ENCODE results near the gene SNUPN. TPM values are rescaled to one million over a fixed set of nuclear protein-coding genes. Genes with fewer than 3 reads are reported as not detected.

The SNUPN gene
- total and polyA plus RNA-seq, 2 donors (not counting 1 experiment from before 2014, with no cell fraction given), result 10.5 to 23.5 TPM

DNA sequence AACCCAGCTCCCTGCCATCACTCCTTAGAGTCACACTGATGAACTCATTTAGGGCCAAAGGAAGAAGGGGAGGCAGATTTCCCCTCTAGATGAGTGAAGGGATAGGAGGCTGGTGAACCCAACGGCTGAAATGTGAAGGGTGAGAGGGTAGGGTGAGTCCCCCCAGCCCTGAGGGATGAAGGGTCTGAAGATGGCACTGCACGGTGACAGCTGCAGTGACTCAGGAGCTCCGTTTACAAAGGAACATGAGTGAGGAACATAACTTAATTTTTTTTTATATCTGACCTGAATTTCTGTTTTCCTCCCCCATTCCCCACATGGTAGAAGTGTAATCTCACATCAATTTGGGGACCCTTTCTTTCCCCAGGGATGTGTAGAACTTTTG is 36.2 kb upstream of the SNUPN start:
- TF ChIP-seq, protein P1, sequence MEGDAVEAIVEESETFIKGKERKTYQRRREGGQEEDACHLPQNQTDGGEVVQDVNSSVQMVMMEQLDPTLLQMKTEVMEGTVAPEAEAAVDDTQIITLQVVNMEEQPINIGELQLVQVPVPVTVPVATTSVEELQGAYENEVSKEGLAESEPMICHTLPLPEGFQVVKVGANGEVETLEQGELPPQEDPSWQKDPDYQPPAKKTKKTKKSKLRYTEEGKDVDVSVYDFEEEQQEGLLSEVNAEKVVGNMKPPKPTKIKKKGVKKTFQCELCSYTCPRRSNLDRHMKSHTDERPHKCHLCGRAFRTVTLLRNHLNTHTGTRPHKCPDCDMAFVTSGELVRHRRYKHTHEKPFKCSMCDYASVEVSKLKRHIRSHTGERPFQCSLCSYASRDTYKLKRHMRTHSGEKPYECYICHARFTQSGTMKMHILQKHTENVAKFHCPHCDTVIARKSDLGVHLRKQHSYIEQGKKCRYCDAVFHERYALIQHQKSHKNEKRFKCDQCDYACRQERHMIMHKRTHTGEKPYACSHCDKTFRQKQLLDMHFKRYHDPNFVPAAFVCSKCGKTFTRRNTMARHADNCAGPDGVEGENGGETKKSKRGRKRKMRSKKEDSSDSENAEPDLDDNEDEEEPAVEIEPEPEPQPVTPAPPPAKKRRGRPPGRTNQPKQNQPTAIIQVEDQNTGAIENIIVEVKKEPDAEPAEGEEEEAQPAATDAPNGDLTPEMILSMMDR (IDR thresholded peaks at IDR 0.05), result no peak

DNA sequence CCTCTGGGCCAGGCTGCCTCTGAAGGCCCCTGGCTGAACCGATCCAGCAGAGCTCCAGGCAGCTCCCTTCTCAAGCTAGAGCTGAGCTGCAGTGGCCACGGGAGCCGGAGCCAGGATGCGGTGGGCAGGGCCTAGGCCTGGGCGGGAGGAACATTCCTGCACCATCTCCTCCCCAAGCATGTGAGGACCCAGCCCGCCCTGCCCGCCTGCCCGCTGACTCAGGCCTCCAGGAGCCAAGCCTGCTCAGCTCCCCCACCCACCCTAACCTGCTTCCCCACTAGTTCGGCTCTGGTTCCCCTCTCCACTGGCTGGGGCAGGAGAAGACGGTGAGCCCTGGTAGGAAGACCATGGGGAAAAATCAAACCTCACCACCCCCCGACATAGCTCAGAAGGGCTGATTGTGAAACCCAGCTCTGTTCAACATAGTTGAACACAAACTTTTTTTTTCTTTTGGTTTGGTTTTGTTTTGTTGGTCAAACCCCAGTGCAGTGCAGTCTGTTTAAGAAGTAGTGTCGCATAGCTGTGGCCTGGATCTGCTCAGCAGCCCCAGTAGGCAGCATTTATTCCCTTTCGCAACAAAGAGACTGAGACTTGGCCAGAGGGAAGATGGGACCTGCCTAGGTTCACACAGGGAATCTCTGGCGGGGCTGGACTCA is 35.7 kb upstream of the SNUPN start:
- Mint-ChIP-seq H3K27ac (no peak overlapping the region), H3K9me3 (ENCODE audit: insufficient read depth) (no peaks in the 10 kb centered on the region), H3K4me1 (no peaks in the 10 kb centered on the region), H3K4me3 (no peak overlapping the region), H3K27me3 (peaks cover 11% of the 10 kb centered on the region)
- no peak for DNase-seq
- Histone ChIP-seq H3K9ac (ENCODE audit: low read length) (no peak overlapping the region), H3K4me3 (ENCODE audit: control extremely low read depth in 1 of 5, extremely low read depth in 1 of 5, insufficient read depth in 1 of 5, low read depth in 2 of 5, low read length in 4 of 5) (no peak overlapping the region), H3K36me3 (replicated peaks in 1 of 2; ENCODE audit: control extremely low read depth in 1 of 2, control insufficient read depth in 1 of 2, extremely low read depth in 1 of 2, insufficient read depth in 2 of 2, low read length in 1 of 2) (no peaks in the 10 kb centered on the region), H4K20me1 (ENCODE audit: control insufficient read depth, insufficient read depth, low read length, poor library complexity, severe bottlenecking) (no peaks in the 10 kb centered on the region), H3K27me3 (replicated peaks in 1 of 4; ENCODE audit: control extremely low read depth in 1 of 4, control insufficient read depth in 3 of 4, insufficient read depth in 4 of 4, low read length in 3 of 4) (no peaks in the 10 kb centered on the region), H3K27ac (ENCODE audit: low read length in 2 of 2) (no peak overlapping the region), H3K4me2 (replicated peaks; ENCODE audit: low read depth, low read length, poor library complexity, severe bottlenecking) (no peak overlapping the region), H3K4me1 (ENCODE audit: control insufficient read depth in 2 of 2, insufficient read depth in 2 of 2, low read length in 2 of 2) (no peaks in the 10 kb centered on the region), H2AFZ (ENCODE audit: insufficient read depth, low read depth, low read length, poor library complexity, severe bottlenecking) (no peak overlapping the region), H3K79me2 (ENCODE audit: control insufficient read depth, insufficient read depth, low read length) (no peaks in the 10 kb centered on the region), H3K9me3 (ENCODE audit: control extremely low read depth in 1 of 3, control insufficient read depth in 2 of 3, insufficient read depth in 1 of 3, low read length in 2 of 3) (no peaks in the 10 kb centered on the region)
- no peak for TF ChIP-seq EZH2 (IDR thresholded peaks at IDR 0.05; ENCODE audit: borderline replicate concordance, insufficient read depth, low read depth, low read length, poor library complexity, severe bottlenecking)
- TF ChIP-seq, protein P1 (IDR thresholded peaks at IDR 0.05), result no peak
- CTCF ChIA-PET, result no interaction called here
- ATAC-seq (ENCODE audit: low read depth), result no peak
- WGBS (ENCODE audit: insufficient coverage), result 95% methylated on average over 8 of the region's 14 CpGs
- intact Hi-C loops (cut with micrococcal nuclease), result no loop called here
- POLR2A ChIA-PET, result no interaction called here

More for the DNA sequence above, 36.2 kb upstream of the SNUPN start:
- Histone ChIP-seq H4K20me1 (ENCODE audit: control insufficient read depth, insufficient read depth, low read length, poor library complexity, severe bottlenecking) (no peaks in the 10 kb centered on the region), H3K27me3 (replicated peaks in 1 of 4; ENCODE audit: control extremely low read depth in 1 of 4, control insufficient read depth in 3 of 4, insufficient read depth in 4 of 4, low read length in 3 of 4) (no peaks in the 10 kb centered on the region), H2AFZ (ENCODE audit: insufficient read depth, low read depth, low read length, poor library complexity, severe bottlenecking) (no peak overlapping the region), H3K9ac (ENCODE audit: low read length) (no peak overlapping the region), H3K4me1 (ENCODE audit: control insufficient read depth in 2 of 2, insufficient read depth in 2 of 2, low read length in 2 of 2) (no peaks in the 10 kb centered on the region), H3K36me3 (replicated peaks in 1 of 2; ENCODE audit: control extremely low read depth in 1 of 2, control insufficient read depth in 1 of 2, extremely low read depth in 1 of 2, insufficient read depth in 2 of 2, low read length in 1 of 2) (no peaks in the 10 kb centered on the region), H3K4me3 (ENCODE audit: control extremely low read depth in 1 of 5, extremely low read depth in 1 of 5, insufficient read depth in 1 of 5, low read depth in 2 of 5, low read length in 4 of 5) (no peak overlapping the region), H3K4me2 (replicated peaks; ENCODE audit: low read depth, low read length, poor library complexity, severe bottlenecking) (no peak overlapping the region), H3K9me3 (ENCODE audit: control extremely low read depth in 1 of 3, control insufficient read depth in 2 of 3, insufficient read depth in 1 of 3, low read length in 2 of 3) (no peaks in the 10 kb centered on the region), H3K27ac (ENCODE audit: low read length in 2 of 2) (no peak overlapping the region), H3K79me2 (ENCODE audit: control insufficient read depth, insufficient read depth, low read length) (no peaks in the 10 kb centered on the region)
- Mint-ChIP-seq H3K27me3 (peaks cover 8% of the 10 kb centered on the region), H3K4me1 (no peaks in the 10 kb centered on the region), H3K9me3 (ENCODE audit: insufficient read depth) (no peaks in the 10 kb centered on the region), H3K27ac (no peak overlapping the region), H3K4me3 (no peak overlapping the region)
- intact Hi-C loops (cut with micrococcal nuclease), result no loop called here
- no peak for ATAC-seq (ENCODE audit: low read depth)
- 80% methylated on average over 1 of the region's 3 CpGs for WGBS (ENCODE audit: insufficient coverage)
- ChIA-PET CTCF (no interaction called here), POLR2A (no interaction called here)
- no peak for DNase-seq
